M059J (cell line): Measurements from ENCODE around the gene SUPT4H1. TPM values are rescaled to one million over a fixed set of nuclear protein-coding genes. Genes with fewer than 3 reads are reported as not detected.

Experiments
- DNase-seq: peaks from one replicate; pipeline ENCODE4 v3.0.0-alpha.2; 2012; ENCODE audit warnings: low read depth
- total RNA-seq: library from RNA; depleted of rRNA; stranded (reverse); fragments of >200 nt; shearing (Covaris generic); gene quantifications from 2 replicates; pipeline ENCODE4 v1.2.3, GENCODE V29; 2014

The SUPT4H1 gene
- total RNA-seq, 1 experiment from 2014 or later = 64.3 TPM

DNA sequence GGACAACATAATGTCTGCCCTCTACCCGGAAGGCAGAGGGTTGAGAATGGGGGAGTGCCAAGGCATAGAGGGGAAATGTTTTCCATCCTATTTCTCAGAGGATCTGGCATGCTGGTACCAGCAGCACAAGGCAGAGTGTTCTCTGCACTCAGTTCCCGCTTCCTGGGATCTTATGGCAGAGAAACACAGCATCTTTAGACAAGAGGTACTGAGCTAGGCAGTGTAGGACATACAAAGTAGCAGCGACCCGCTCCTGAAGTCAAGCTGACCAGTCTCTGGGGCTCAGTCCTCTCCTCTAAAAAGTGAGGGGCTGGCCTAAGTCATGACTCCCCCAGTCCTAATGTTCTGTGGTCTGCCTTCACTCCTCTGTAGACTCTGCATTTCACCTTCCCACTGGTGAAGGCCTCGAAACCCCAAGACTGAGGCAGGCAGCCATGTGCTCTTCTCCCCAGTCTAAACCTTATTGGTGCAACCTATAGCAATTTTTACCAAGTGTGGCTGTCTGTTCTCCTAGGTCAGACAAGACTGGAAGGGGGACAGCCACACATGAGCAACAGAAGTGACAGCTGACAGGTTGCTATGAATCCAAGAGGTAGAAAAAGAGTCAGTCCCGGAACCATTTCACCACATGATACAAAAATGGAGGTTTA lies 12.1 kb downstream of the SUPT4H1 start:
- no peak for DNase-seq

DNA sequence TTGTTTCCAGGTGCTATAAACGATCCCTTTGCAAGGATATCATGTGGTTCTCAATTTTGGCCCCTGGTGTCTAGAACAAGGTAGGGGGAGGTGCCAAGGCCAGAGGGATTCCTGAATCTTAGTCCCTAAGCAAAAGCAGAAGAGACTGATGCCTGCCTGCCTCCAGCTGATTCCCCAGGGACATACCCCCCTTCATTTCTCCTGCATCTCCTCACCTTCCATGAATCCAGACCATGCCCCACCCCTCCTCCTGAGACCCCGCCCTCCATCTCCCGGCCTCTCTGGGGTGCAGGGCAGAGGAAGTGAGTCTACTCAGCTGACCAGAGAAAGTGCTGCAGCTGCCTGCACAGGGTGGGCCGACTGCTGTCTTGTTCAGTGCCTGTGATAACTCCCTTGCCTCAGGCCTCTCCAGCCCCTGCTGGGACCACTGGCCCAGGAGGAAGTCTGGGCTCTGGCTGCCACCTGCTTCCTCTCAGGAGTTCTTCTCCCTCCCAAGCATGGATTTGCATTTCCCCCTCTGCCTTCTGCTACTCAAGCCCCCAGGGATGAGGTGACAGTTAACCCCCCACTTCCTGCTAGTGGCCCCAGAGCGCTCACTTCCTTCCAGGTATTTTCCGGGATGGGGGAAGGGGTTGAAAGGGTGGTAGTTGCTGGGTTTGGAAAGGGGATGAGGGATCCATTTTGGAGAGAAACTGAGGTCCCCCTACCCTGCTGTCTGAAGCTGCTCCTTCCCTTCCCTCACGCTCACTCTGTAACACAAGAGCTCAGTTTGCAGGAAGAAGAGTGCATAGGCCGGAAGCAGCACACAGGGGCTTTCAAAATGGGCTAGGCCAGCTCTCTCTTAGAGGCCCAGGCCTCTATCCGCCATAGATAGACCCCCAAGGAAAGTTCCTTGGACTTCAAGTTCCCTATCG lies 12.9 kb downstream of the SUPT4H1 start:
- DNase-seq = peak; percentile 88

DNA sequence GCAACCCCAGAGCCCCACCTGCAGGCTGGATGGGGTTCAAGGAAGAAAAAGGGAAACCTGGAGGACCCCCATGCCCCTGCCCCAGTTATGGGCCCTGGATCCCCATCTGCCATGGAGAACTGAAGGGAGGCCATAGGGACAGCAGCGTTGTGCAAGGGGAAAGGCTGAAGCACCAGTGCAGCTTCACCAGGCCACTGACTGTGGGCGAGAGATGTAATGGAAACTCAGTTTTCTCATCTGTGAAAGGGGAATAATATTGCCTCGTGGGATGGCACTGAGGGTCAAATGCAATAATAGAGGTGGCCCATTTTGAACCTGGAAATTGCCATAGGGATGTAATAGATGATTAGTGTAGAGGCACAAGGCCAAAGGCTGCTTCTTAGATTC lies 13.6 kb downstream of the SUPT4H1 start:
- DNase-seq = no peak

DNA sequence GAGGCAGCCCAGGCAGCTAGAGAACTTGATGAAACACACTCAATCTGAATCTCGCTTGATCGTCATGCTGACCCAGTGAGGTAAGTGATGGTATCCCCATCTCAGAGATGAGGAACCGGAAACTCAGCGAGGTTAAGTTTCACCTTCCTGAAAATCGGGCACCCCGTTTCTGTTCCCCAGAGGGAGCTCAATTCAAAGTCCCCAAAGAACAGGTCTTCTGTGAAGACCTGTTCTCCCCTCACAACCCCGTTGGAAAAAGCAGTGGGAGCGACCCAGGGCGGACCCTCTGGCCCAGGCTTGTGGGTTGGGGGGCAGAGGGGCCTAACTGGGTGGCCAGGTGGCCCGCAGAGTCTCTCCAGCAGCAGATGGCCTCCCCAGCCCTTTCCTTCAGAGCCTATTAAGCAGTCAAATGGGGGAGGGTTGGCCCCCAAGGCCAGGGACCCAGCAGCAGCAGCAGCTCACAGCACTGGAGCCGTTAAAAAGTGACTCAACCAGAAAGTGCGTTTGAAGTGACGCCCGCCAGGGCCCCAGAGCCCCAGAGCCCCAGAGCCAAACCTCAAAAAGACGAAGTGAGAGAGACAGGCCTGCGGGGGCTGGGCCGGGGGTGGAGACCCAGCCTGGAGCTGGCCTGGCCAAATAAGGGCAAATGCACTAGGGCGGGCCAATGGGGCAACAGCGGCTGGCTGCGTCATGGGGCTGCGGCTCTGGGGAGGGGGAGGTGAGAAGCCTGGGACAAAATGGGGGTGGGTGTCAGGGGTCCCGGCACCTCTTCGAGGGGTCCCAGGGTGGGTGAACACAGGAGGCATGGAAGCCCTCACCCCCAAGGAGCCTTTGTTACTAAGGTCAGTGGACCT lies 14.2 kb downstream of the SUPT4H1 start:
- peak; percentile 98 for DNase-seq

DNA sequence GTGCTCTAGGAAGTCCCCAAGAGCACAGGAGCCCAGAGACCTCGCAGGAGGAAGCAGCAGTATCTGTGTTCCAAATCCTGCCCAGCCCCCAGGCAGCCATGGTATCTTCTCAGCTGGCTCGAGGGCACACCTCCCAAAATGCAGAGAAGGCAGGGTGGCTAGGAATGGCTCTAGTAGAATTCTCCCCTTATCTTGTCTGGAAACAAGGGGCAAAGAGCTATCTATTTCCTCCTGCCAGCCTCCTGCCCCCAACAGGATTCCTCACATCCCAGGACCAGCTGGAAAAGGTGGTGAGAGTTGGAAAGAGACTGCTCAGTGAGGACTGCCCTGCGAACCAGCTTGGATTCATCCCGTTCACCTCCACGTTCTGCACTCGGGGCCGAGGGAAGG lies 14.8 kb downstream of the SUPT4H1 start:
- DNase-seq = no peak

DNA sequence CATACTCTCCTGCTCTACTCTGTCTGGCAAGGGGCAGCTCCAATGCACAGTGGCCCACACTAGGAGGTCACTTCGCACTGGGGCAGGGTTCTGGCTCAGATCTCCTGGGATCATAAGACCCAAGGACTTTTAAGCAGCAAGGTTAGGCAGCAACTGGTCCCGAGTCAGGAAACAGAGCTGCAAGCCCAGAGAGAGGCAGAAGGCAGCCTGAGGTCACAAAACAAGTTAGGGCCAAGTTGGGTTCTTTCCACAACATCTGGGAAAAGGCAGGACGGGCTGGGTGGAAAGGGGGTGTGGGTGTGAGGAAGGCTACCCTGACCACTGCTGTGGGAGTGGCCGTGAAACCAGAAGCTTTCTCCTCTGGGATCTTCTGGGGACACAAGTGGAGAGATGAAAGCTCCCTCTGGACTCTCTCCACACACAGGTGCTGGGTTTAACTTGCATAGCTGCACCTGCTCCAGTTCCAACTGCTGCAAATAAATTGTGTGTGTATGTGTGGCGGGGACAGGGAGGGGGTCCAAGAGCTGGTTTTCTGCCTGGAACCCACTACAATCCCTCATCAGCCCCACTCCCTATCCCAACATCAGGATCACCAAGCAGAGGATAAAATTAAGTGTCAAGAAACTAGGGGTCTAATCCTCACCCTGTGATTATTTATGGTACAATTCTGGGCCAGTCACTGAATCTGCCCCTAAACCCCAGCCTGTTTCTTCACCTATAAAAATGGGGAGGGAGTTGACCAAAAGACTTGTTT lies 15.4 kb downstream of the SUPT4H1 start:
- DNase-seq = peak; percentile 72

DNA sequence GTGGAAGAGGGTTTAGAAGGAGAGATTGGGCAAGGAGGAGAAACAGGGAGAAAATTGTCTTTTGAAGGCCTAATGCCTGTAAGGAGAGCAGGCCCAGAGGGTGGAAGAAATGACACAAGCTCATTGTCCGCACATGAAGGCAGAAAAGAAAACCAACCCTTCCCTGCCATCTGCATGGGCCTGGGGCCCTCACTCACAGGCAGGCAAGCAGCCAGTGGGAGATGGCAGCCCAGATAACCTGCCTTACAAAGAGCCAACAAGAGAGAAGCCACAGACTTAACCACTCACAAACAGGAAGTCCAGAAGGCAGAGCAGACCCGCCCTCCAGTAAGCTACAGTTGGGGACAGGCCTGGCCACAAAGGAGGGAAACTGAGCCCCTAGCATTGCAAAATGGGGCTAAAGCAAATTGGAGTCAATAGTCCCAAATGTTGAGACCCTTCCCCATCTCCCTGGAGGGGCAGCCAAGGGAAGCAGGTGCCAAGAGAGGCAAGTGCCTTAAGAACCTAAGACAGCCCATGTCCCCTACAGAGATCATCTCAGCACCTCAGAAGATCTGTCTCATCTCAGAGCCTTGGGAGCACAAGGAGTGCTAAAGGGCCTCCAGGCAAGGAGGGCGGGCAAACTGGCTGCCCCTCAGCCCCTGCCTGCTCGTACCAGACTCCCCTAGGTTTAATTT lies 16.1 kb downstream of the SUPT4H1 start:
- DNase-seq = peak; percentile 88

DNA sequence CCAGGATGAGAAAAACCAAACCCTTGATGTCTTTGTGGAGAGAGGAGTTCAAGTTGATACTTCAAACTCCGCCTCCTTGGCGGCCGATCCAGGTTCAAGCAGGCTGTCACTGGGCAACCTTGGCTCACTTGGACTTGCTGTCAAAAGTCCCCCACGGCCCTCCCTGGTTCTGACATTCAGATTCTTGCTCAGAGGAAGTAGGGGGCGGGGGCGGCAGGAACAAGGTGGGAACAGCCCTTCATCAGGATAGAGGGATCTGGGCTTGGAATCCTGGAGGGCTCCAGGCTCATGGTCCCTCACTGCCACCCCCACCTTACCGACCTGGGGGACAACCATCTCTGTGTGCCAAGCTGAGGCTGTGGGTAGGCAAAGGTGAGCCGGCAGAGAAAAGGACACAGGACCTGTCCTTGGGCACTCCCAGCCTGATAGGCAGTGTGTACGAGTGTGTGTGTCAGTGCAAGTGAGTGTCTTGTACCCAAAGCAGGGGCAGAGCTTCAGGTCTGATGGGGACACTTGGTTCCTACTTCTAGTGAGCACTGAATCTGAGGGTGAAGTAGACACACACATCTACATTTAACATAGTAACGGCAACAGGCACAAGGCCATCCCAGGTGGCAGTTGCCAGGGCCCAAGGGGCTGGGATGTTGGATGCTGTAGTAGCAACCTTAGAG lies 16.8 kb downstream of the SUPT4H1 start:
- no peak for DNase-seq

DNA sequence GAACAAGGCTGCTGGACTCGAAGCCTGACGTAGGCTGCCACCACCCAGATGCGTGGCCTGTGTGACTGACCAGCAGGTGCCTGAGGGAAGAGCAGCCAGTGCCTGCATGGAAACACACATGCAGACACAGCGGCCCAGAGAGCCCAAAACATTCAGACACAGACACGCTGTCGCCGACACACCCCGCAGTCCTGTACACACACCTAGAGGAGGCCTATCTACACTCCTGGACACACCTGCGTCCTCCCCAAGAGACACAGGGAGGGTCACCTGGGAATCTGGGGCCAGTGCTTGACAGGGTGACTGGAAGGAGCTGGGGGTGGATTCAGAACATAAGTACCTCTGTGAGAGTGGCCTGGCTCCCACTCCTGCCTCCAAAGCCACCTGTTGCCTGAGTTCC lies 17.3 kb downstream of the SUPT4H1 start:
- no peak for DNase-seq

DNA sequence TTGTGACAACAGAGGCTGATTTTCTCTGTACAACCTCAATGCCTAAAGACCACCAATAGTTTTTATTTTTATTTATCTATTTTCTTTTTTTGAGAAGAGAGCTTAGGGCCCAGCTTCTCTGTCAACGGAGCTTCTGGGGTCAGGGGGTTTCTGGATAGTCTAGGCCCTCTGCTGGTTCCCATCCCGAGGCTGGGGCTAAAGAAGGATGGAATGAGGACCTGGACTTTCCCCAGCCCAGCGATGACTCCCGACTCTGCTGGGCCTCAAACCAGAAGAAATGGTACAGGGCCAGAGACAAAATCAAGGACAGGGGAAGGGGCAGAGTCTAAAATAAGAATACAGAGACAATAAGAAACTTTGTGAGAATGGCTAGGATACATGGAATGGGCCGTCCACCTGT lies 17.7 kb downstream of the SUPT4H1 start:
- DNase-seq = no peak

DNA sequence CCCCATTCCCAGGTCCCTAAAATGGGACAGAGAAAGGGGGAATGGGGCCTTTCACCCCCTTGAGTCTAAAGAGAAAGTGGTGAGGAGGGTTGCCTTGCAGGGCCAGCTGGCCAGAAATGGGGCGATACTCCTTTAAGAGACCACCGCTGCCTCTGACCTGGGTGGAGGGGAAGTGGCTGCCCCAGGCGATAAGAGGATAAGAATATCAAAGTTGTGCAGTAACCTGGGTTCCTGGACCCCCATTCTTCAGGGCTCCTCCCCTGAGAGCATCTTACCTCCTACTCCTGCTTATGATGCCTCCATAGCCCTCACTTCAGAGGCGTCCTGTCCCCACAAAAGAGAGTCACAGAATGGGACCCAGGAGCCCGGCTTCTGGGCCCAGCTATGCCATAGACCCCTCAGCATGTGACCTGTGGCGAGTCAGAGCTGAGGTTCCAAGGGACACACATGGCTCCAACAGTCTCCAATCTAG lies 18.2 kb downstream of the SUPT4H1 start:
- DNase-seq = no peak

DNA sequence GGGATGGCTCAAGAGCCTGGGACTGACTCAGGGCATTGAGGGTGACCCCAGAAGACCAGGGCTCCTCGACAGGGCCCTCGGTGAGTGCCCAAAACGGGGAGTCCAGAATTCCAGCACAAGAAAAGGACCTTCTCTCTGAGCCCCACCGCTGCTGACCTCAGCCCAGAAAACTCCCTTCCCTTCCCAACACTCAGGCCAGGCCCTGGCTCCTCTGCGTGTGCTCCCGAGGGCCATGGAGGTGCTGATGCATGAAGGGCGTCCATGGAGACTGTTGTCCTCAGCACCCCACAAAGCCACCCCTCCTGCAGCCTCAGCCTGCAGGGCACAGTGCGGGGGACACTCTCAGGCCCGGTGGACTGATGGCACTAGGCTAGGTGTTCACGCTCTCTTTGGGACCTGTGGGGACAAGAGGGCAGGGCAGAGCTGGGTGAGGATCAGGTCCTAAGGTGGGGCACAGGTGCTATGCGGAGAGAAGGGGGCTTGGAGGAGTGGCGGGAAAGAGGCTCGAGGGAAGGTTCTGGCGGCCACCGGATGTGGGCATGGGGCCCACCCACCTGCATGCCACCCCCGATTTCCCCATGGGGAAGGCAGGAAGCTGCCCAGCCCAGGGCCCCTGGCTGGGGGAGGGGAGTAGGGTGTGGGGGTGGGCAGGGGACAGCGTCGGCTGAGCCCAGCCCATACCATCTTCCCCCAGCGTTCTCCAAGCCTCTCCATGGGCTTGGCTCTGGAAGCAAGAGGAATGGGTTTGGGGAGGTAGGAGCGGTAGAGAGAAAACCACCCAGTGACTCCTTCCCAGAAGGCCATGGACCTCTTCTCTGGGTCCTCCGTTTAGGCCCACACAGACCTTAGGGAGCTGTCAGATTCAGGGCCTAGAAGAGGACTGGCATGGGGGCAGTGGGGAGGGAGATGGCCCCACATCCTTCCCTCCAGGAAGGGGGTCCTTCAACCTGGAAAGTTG lies 18.9 kb downstream of the SUPT4H1 start:
- DNase-seq = no peak

DNA sequence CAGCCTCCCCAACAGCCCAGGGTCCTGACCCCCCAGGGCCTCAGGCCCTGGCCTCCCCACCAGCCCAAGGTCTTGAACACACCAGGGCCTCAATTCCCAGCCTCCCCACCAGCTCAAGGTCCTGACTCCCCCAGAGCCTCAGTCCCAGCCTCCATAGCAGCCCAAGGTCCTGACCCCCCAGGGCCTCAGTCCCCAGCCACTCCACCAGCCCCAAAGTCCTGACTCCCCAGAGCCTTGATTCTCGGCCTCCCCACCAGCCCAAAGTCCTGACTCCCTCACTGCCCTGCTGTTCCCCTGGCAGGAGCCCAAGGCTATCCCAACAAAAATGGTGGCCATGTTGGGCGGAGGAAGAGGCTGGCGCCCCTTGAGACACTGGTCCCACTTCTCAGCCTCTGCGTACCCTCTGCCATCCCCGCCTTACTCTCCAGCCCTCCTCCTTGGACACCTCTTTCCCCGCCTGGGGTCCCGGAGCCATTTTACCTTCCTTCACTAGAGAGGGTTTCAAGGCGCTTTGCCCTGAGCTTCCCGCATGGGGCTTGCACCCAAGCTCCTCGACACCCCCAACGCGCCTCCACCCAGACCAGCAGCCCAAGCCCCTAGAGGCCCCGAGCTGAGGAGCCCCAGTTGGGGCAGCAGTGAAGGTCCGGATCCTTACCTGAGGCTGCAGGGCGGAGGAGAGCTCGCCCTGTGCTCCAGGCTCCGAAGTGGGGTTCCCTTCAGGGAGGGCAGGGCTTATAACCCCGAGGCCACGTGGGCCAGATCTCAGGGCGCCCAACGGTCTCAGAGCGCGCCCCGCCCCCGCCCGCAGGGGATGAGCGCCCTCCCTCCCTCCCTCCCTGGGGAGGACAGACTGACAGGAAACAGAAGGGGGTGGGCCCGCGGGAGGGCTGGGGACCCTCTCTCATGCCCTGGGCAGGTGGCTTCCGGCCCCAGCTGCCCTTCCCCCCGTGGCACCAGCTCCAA lies 19.9 kb downstream of the SUPT4H1 start:
- no peak for DNase-seq

DNA sequence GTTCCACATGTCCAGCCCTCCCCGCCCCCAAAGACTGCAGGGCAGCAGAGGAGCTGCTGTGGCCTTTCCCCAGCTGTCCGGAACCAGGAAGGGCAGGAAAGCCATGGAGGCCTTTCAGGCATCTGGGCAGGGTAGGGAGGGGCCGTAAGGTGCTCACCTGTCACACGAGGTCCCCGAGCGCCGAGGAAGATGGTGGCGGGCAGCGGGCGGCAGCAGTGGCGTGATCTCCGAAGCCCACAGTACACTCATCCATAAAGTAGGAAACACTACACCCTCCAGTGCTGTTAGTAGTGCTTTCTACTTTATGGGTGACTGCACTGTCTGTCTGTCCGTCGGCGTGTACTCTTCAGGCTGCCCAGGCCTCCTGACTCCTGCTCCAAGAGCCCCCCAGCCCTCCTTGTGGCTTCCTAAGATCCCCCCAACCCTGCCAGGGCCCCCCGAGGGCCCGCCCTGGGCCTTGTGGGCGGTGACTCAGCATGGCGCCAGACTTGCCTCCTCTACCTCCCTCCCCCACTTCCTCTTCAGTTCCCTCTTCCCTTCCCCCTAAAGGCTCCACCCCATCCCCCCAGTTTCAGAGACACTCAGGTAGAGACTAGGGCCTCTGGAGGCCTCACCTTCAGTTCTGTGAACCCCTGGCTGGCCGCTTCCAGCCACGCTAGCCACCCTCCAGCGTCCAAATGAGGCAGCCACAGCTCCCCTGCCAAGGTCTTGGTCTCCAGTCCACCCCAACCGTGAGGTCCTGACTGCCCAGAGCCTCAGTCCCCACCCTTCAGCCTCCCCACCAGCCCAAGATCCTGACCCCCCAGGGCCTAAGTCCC lies 20.8 kb downstream of the SUPT4H1 start:
- DNase-seq = peak; percentile 38

DNA sequence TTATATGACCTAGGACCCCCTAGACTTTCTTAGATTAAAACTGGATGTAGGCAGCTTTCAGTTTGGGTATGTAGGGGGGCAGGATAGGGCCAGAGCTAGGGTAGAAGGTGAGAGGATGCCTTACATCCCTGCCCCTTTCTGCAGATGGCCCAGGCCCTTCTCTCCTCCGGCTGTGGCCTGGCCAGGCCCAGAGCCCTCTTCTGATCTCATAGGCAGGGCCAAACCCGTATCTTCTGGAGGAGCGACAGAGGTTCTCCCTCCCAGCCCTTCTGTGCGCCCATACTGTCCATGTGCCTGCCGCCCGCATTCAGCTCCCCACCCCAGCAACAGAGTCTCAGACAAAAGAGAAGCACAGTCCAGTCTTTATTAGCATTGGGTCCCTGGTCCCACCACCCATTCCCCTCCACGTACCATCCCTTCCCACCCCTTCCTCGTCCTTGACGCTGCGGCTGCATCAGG lies 21.4 kb downstream of the SUPT4H1 start:
- DNase-seq = no peak

DNA sequence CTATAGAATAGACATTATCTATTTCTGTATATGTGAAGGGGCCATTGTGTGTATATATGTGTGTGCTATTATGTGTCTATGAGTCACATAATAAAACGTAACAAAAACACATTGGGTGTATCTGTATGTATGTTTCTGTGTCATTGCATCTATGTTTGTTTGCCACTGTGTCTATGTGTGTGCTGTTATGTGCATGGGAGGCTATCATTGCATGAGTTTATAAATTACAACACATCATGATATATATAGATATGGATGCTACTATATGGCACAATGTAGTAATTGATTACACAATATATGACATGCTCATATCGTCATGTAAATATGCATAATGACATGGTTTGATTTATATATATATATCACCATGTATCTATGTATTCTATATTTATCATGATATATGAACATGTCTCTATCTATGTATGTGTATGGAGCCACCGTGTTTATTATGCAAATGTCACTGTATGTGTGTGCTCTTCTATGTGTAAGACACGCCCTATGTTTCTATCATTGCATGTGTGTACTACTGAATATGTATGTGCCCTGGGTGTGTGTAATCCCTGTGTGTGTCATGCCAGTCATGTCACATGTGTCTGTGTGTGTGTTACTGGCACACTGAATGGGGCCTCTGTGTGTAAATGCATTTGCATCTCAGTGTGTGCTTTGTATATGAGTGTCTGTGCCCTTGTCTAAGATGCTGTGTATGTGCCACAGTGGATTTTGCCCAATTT lies 22.0 kb downstream of the SUPT4H1 start:
- DNase-seq = no peak
